HepG2 (cell line): ENCODE results near the gene IL1RL2. TPM values are rescaled to one million over a fixed set of nuclear protein-coding genes. Genes with fewer than 3 reads are reported as not detected.

Source experiments
- ARID3A ChIP-seq: IDR thresholded peaks from 2 replicates; pipeline ENCODE4 v1.6.1; 2012; ENCODE audit warnings: low read depth, low read length, improper control_type of control experiment
- ATM ChIP-seq: fragments of 450-650 bp; IDR thresholded peaks from 2 replicates; pipeline ENCODE4 v1.7.1; 2017; ENCODE audit warnings: mild to moderate bottlenecking, borderline replicate concordance
- GTF3A ChIP-seq: sonication (generic); formaldehyde crosslinking; conservative IDR thresholded peaks from 2 replicates; pipeline ENCODE4 v1.4.0; 2020; ENCODE audit warnings: mild to moderate bottlenecking, missing genetic modification reagents
- HMGXB4 ChIP-seq, 2 experiments: sonication (generic) in 1 of 2; formaldehyde crosslinking in 1 of 2; IDR thresholded peaks; 2 replicates each; pipeline versions ENCODE4 v1.4.0 to v1.6.1; 2018 to 2020; ENCODE audit warnings: missing genetic modification reagents in 2 of 2, borderline replicate concordance in 1 of 2, low read depth in 1 of 2, mild to moderate bottlenecking in 1 of 2, missing biosample characterization in 1 of 2
- MLX ChIP-seq: IDR thresholded peaks from 2 replicates; pipeline ENCODE4 v1.6.1; 2016
- MTF1 ChIP-seq: sonication (generic); formaldehyde crosslinking; IDR thresholded peaks from 2 replicates; pipeline ENCODE4 v1.5.0; 2020; ENCODE audit warnings: missing genetic modification reagents
- NFE2 ChIP-seq: sonication (generic); formaldehyde crosslinking; IDR thresholded peaks from 2 replicates; pipeline ENCODE4 v1.4.0; 2020; ENCODE audit warnings: missing genetic modification reagents
- NFRKB ChIP-seq: fragments of 450-650 bp; IDR thresholded peaks from 2 replicates; pipeline ENCODE4 v1.6.1; 2017
- RBAK ChIP-seq: sonication (generic); formaldehyde crosslinking; IDR thresholded peaks from 2 replicates; pipeline ENCODE4 v1.5.1; 2020; ENCODE audit warnings: mild to moderate bottlenecking, missing genetic modification reagents
- SKIL ChIP-seq: sonication (generic); formaldehyde crosslinking; IDR thresholded peaks from 2 replicates; pipeline ENCODE4 v1.8.0; 2022; ENCODE audit warnings: missing genetic modification reagents, mild to moderate bottlenecking, moderate library complexity, borderline replicate concordance
- SP1 ChIP-seq, 2 experiments: fragments of 450-650 bp in 1 of 2; sonication (generic) in 1 of 2; formaldehyde crosslinking in 1 of 2; IDR thresholded peaks; 2 replicates each; pipeline versions ENCODE4 v1.4.0 to v1.6.1; 2016 to 2020; ENCODE audit warnings: missing genetic modification reagents in 1 of 2
- TSC22D2 ChIP-seq: sonication (generic); formaldehyde crosslinking; IDR thresholded peaks from 2 replicates; pipeline ENCODE4 v1.5.1; 2020; ENCODE audit warnings: missing genetic modification reagents, mild to moderate bottlenecking, borderline replicate concordance
- ZNF331 ChIP-seq: sonication (generic); formaldehyde crosslinking; IDR thresholded peaks from 2 replicates; pipeline ENCODE4 v1.4.0; 2020; ENCODE audit warnings: missing genetic modification reagents
- ZNF441 ChIP-seq: sonication (generic); formaldehyde crosslinking; IDR thresholded peaks from 2 replicates; pipeline ENCODE4 v1.7.0; 2021; ENCODE audit warnings: missing genetic modification reagents, borderline replicate concordance
- ZNF543 ChIP-seq: sonication (generic); formaldehyde crosslinking; IDR thresholded peaks from 2 replicates; pipeline ENCODE4 v1.4.0; 2020; ENCODE audit warnings: mild to moderate bottlenecking, missing genetic modification reagents
- ZNF598 ChIP-seq: sonication (generic); formaldehyde crosslinking; IDR thresholded peaks from 2 replicates; pipeline ENCODE4 v1.5.1; 2020; ENCODE audit warnings: mild to moderate bottlenecking, missing genetic modification reagents, borderline replicate concordance
- ZNF605 ChIP-seq: sonication (generic); formaldehyde crosslinking; IDR thresholded peaks from 2 replicates; pipeline ENCODE4 v1.8.0; 2022; ENCODE audit warnings: mild to moderate bottlenecking, missing genetic modification reagents
- polyA plus RNA-seq, 8 experiments: library from polyadenylated mRNA; depleted of rRNA in 3 of 8; stranded (reverse) in 7 of 8; unstranded in 1 of 8; fragments of >200 nt; fragmentation: Illumina TruSeq in 4 of 8; extraction: Trizol in 4 of 8; gene quantifications; 2 replicates each; pipeline versions ENCODE4 v1.2.1 to v1.2.3, GENCODE V29; 2011 to 2016; ENCODE audit warnings: low read depth in 4 of 8, missing spikeins in 1 of 8, mixed read lengths in 1 of 8; ENCODE audit not compliant: insufficient read depth in 1 of 8
- total RNA-seq, 5 experiments: library from RNA; depleted of rRNA; stranded (reverse); fragments of >200 nt; fragmentation: Illumina TruSeq; extraction: Trizol; gene quantifications; 2 replicates each; pipeline ENCODE4 v1.2.3, GENCODE V29; 2016; ENCODE audit warnings: low read depth in 1 of 5
- TF ChIP-seq, protein P1 (sequence below): sonication (generic); formaldehyde crosslinking; IDR thresholded peaks from 2 replicates; pipeline ENCODE4 v1.9.0; 2021; ENCODE audit warnings: missing genetic modification reagents, borderline replicate concordance
- TF ChIP-seq, protein P2 (sequence below): sonication (generic); formaldehyde crosslinking; IDR thresholded peaks from 2 replicates; pipeline ENCODE4 v1.8.0; 2023; ENCODE audit warnings: mild to moderate bottlenecking, missing genetic modification reagents

The IL1RL2 gene
- total and polyA plus RNA-seq, 2 of the 13 experiments (the other 11 are each of a cell fraction or from before 2014, with no cell fraction given), result 0.03 TPM; not detected in 1

GRCh38 chr2:102240640-102241370 lies 54.0 kb downstream of the IL1RL2 start (continued):
- TF ChIP-seq SKIL (CRISPR knock-in tag), result no peak; the same call in 1 of the 2 replicates
- TF ChIP-seq TSC22D2, result peak; percentile 81; the same call in 1 of the 2 replicates
- TF ChIP-seq MLX (CRISPR knock-in tag), result peak; percentile 81
- no peak for TF ChIP-seq MTF1 (CRISPR knock-in tag)
- TF ChIP-seq ATM, result no peak
- peak; percentile 90 for TF ChIP-seq ZNF605 (CRISPR knock-in tag)
- TF ChIP-seq, protein P1, sequence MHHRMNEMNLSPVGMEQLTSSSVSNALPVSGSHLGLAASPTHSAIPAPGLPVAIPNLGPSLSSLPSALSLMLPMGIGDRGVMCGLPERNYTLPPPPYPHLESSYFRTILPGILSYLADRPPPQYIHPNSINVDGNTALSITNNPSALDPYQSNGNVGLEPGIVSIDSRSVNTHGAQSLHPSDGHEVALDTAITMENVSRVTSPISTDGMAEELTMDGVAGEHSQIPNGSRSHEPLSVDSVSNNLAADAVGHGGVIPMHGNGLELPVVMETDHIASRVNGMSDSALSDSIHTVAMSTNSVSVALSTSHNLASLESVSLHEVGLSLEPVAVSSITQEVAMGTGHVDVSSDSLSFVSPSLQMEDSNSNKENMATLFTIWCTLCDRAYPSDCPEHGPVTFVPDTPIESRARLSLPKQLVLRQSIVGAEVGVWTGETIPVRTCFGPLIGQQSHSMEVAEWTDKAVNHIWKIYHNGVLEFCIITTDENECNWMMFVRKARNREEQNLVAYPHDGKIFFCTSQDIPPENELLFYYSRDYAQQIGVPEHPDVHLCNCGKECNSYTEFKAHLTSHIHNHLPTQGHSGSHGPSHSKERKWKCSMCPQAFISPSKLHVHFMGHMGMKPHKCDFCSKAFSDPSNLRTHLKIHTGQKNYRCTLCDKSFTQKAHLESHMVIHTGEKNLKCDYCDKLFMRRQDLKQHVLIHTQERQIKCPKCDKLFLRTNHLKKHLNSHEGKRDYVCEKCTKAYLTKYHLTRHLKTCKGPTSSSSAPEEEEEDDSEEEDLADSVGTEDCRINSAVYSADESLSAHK (CRISPR knock-in tag), result no peak; the same call in 1 of the 2 replicates
- TF ChIP-seq ZNF331 (CRISPR knock-in tag), result peak; percentile 94
- peak; percentile 54; the same call in 1 of the 2 replicates for TF ChIP-seq ARID3A
- no peak for TF ChIP-seq GTF3A (CRISPR knock-in tag)
- no peak for TF ChIP-seq NFRKB
- TF ChIP-seq SP1 (IDR thresholded peaks at IDR 0.05), result no peak
- peak; percentile 48; the same call in 1 of the 2 replicates for TF ChIP-seq SP1 (CRISPR knock-in tag; IDR thresholded peaks at IDR 0.05)
- peak; percentile 89; the same call in 1 of the 2 replicates for TF ChIP-seq ZNF598
- TF ChIP-seq RBAK (CRISPR knock-in tag), result no peak
- TF ChIP-seq ZNF543 (CRISPR knock-in tag), result no peak
- TF ChIP-seq HMGXB4 (CRISPR knock-in tag; IDR thresholded peaks at IDR 0.05; ENCODE audit: borderline replicate concordance in 1 of 2, low read depth in 1 of 2), result peak; percentile 91 to 93
- TF ChIP-seq, protein P2, sequence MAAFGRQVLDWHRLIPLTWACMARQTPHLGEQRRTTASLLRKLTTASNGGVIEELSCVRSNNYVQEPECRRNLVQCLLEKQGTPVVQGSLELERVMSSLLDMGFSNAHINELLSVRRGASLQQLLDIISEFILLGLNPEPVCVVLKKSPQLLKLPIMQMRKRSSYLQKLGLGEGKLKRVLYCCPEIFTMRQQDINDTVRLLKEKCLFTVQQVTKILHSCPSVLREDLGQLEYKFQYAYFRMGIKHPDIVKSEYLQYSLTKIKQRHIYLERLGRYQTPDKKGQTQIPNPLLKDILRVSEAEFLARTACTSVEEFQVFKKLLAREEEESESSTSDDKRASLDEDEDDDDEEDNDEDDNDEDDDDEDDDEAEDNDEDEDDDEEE, result peak; percentile 53; the same call in 1 of the 2 replicates
- peak; percentile 71; the same call in 1 of the 2 replicates for TF ChIP-seq ZNF441
- TF ChIP-seq NFE2, result no peak
